IPS DF 4.7 (cell line): ENCODE data around the gene INAFM2.

Experiments used
- DNase-seq: peaks from one replicate; pipeline ENCODE4 v3.0.0-alpha.2; 2013; ENCODE audit warnings: low spot score; ENCODE audit errors: extremely low read depth

The INAFM2 gene

DNA sequence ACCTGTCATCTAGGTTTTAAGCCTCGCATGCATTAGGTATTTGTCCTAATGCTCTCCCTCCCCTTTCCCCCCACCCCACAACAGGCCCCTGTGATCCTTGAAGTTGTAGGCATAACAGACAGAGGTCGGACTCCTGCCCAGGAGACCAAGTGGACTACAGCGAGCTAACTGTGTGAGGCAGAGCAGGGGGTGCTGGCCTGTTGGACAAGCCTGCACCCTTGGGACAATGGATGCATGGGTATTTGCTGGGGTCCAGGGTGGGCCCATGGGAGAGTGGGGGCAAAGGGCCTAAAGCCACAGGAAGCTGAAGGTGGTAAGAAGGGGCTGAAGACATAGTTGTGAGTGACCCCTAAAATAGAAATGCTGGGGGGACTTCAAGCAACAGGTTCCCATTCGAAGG lies 18.2 kb upstream of the INAFM2 start:
- DNase-seq, result no peak

DNA sequence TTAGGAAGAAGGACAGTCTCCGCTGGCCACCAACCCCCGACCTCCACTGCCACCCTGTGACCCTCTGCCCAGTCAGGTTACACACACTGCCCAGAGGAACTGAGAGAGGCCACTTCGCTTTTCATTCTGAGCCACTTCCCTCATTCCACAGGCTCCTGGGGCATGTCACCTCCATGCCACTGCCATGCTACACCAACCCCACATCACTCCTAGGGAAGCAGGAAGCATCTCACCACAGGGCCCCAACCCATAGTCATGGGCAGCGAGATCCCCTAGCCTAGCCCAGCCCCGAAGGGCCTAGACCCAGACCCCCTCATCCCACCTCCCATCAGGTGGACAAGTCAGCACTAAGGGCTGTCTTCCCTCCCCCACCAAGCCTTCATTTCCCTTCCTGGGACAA lies 17.1 kb upstream of the INAFM2 start:
- DNase-seq, result no peak

- DNase-seq, result no peak
Measured at GRCh38 chr15:40306908-40307307, 16.6 kb upstream of the INAFM2 start.

- DNase-seq, result no peak
Measured at GRCh38 chr15:40307421-40308211, 15.9 kb upstream of the INAFM2 start, which contains the start of gene PLCB2. Gene PLCB2 (minus strand): TSS chr15:40307935. CDS start chr15:40307672, 263 bp downstream.

- DNase-seq, result no peak
Measured at GRCh38 chr15:40309344-40309862, 14.1 kb upstream of the INAFM2 start.

DNA sequence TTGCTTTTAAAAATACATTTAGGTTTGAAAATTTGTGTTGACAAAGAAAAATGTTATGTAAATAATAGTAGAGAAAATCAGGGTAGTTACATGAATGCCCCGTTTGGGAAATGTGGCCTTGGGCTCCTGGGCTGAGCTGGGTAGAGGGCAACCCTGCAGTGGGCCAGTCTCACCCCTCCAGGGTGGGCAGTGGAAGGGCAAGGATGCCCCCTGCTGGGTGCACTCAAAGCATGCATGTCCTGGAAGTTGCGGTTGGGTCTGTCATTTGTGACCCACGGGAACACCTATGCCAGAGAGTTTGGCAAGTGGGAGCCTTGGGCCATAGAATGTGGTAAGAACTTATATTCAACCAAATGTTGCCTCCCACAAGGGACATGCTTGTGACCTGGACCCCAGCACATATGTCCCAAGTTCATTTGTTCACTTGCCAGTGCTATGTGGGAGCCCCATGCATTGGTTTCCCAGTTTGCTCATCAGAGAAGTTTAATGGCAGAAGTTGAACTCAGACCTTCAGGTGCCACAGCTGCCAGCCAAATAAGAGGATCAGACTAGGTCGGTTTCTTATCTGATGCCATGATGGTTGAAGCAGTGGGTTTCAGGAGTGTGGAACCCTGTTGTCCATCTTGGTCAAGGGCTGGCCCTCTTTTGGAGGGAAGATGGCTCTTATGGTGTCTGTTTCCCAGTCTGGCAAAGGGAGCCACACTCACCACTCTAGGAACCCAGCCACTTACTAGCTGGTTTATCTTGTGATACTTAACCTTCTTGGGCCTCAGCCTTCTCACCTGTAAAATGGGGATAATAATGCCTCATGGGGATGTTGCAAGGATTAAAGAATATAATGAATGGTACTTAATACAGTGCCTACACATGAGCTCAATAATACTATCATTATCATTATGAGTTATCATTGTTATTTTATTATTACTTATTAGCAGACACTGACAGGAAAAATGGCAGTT lies 13.2 kb upstream of the INAFM2 start:
- no peak for DNase-seq

DNA sequence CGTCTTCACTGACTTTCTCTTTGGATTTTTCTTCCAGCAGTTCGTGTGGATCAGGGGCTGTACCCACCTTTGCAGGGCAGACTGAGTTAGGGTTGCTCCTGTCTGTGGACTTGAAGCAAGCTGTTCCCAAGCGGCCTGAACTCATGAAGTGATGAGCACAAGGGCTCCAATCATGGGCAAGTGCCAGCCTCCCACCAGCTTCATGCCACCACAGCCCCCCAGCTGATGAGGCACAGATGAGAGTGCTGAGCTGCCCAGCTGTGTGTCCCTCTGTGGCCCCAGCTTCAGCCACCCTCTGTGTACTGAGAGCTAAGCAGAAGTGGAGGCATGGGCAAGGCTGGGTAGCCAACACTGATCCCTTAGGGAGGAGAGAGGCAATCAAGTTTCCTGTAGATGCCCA lies 12.5 kb upstream of the INAFM2 start:
- no peak for DNase-seq

DNA sequence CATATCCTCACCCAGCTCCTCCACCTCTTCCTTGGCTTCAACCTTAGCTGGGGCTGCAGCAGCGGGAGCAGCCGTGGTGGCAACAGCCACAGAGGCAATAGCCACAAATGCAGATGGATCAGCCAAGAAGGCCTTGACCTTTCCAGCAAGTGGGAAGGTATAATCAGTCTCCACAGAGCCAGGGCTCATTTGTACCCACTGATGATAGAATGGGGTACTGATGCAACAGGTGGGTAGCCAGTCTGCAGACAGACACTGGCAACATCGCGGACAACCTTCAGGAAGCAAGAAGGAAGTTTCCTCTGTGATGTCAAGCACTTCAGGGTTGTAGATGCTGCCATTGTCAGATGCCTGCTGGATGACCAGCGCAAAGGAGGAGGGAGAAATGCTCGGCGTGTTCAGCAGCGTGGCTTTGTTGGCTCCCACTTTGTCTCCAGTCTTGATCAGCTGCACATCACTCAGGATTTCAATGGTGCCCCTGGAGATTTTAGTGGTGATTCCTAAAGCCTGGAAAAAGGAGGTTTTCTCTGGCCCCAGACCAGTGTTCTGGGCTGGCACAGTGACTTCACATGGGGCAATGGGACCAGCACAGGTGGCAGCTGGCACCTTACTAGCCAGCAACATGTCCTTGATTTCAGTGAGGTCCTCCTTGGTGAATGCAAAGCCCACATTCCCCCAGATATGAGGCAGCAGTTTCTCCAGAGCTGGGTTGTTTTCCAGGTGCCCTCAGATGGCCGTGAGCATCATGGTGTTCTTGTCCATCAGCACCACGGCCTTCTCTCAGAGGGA lies 10.9 kb upstream of the INAFM2 start:
- no peak for DNase-seq

DNA sequence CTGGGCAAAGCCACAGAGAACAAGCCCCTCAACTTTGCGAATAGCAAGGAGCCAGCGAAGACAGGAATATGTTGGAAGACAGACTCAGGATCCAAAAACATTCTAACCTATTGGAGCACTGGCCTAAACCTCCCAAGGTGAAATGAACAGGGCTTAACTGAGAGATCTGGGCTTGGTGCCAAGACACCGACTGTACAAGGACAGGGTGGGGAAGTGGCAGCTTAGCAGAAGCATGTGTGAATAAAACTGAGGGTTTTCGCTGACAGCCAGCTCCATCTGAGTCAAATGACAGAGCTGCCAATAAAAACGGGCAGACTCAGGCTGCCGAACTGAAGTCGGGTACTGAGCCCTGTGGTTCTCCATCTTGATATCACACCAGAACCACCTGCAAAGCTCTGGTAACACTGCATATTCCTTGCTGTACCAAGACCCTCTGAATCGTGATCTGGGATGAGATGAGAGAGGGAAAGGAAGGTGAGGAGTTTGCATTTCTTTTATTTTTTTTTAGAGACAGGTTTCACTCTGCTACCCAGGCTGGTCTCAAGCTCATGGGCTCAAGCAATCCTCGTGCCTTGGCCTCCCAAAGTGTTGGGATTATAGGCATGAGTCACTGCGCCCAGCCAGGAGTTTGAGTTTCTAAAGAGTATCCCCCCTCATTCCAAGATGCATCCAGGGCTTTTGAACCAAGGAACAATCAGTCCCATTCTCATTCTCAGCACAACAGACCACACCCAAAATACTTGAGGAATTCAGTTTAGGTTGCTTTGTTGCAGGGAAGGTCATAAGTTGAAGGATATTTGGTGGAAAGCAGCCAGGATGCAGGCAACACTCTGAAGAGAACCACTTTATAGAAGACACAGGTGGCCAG lies 9.7 kb upstream of the INAFM2 start:
- DNase-seq, result no peak

DNA sequence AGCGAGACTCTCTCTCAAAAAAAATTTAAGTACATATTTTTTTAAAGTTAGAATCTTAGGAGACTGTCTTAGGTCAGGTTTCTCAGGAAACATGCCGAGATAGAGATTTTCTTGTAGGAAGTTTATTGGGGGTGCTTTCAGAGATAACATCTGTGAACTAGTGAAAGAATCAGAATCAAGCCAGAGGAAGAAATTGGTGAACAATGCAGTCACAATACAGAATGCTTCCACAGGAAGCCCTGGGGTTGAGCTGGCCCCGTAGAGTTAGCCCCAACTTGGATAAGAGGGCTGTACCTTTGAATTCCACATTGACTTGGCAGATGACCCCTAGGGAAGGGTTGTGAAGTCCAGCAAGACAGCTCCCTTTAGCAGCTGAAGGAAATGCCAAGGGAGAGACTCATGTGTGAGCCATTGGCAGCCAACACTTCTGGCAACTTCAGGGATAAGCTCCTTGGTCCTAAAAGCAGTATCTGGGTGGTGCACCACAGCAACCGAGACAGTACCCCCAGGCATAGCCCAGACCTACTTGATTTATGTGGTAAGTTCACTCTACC lies 8.7 kb upstream of the INAFM2 start:
- no peak for DNase-seq

GRCh38 chr15:40316931-40317330 lies 6.6 kb upstream of the INAFM2 start:
- DNase-seq, result no peak

DNA sequence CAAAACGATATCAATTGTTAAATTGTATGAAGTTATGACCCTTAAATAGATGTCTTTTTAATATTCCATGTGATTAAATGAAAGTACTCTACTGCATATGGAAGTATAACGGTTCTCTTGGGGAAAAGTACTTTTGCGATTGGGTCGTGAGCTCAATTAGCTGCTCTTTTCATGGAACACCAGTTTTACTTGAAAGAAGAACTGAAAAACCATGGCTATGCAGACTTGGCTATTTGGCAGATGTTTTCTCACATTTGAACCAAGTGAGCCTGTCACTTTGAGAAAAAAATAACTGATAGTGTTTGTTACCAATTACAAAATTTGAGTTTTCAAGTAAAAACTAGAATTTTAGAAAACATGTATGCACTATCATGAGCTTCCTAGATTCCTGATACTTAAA lies 5.9 kb upstream of the INAFM2 start:
- no peak for DNase-seq

- DNase-seq, result no peak
Measured at GRCh38 chr15:40320409-40320808, 3.1 kb upstream of the INAFM2 start.

DNA sequence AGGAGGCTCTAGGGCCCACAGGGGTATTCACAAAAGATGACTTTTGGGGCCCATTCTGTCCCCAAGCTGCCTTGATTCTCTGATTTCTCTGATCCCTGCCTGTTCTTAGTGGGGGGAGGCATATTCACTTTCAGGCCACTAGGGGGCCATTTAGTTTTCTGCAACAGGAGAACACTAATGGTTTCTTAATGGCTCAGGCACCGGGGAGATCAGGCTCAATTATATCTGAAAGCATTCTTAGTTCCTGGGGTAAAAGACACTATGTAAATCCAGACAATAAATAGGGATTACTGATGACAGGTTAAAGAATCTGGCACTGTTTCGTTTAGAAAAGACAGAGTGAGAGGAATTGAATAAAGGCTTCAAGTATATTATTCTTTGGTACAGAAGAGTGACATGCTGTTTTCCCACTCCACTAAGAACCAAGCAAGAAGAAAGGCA lies 2.5 kb upstream of the INAFM2 start:
- no peak for DNase-seq

DNA sequence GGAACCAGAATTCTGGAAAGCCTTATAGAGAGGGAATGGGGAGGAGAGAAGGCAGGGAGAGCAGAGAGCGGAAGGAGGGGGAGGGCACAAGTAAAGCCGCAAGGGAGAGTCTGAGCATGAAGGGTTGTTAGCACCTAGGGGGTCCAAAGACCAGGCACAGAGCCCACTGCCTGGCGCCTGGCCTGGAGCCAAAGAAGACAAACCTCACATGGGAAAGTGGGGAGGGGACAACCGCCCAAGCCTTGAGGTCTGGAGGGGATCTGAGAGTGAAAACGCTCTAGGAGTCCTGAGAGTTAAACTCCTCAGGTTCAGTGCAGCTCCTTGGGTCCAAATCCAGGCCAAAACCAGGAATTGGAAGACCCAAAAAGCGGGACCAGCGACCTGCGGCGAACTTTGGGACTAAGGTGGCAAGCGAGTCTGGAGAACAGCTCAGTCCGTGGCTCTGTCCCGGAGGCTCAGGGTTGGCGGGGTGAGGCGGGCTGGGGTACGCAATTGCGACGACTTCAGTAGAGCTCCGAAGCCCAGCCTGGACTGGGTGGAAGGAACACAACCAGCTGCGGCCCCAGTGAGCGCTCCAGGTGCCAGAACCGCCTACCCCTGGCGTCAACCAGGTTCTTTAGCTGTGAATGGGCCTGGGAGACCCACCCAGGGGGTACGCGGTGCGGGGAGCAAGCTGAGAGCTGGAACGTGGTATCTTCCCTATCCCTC lies 807 bp upstream of the INAFM2 start:
- DNase-seq, result no peak

- DNase-seq, result no peak
Measured at GRCh38 chr15:40323953-40324937, 753 bp downstream of the INAFM2 start.

DNA sequence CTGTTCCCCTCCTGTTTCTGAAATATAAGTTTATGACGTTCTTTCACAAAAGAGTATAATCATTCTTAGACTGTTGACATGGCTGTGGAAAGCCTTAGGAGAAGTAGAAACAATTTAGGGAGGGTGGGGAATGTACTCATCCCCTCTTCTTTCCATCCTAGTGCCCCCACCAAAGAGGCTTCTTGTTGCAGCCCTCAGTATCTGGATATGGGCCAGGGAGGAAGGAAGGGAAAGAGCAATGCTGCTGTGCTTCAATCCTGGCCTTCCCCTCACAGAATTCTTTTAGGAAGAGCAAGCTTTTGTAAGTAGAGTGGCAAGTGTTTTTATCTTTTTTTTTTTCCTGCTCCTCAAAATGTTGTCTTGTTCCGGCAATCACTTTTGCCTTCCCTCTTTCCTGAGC lies 1.7 kb downstream of the INAFM2 start:
- no peak for DNase-seq

DNA sequence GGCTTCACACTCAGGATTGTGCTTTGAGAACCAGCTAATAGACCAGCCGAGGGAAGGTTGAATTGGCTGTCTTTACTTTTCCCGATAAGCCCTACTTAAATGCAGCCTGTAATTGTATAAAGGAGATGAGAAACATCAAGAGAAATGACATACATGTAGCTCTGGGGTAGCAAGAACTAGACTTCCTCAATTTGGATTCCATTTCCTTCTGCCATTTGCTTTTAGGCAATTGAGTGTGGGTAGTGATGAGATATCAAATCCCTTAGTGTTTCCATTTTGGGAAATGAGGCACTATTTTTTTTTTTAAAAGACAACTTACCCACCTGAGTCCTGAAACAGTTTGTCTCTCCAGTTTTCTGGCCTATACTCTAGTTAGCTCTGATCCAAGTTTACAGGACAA lies 2.2 kb downstream of the INAFM2 start:
- no peak for DNase-seq
